NCI-H446 treated with DMSO at 0.1 percent for 48 hours (cell line): ENCODE measurements around the gene KLRF1.

Experiments
- DNase-seq: peaks from one replicate; lab custom pipeline; 2025; lab: John Stamatoyannopoulos, UW

KLRF1 gene

GRCh38 chr12:9827209-9827888 is at the start of gene KLRF1:
TSS of gene KLRF1 (plus strand) at chr12:9827481. CDS start at chr12:9827545, 64 bp downstream.
- DNase-seq = no peak

- no peak for DNase-seq
Observed at GRCh38 chr12:9779209-9779608, 48.1 kb upstream of the KLRF1 start.

DNA sequence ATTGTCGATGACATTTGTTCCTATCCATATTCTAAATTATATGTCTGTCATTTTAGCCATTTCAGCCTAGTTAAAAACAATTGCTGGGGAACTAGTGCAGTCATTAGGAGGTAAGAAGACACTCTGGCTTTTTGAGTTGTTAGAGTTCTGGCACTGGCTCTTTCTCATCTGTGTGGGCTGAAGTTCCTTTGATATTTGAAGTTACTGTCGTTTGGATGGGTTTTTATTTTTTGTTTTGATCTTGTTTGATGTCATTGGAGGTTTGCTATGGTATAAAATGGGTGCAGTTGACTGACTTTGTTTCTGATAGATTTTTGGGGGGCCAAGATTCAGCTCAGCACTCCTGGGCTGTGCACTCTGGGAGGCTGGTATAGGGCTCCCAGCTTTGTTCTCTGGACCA is 45.9 kb upstream of the KLRF1 start:
- no peak for DNase-seq

DNA sequence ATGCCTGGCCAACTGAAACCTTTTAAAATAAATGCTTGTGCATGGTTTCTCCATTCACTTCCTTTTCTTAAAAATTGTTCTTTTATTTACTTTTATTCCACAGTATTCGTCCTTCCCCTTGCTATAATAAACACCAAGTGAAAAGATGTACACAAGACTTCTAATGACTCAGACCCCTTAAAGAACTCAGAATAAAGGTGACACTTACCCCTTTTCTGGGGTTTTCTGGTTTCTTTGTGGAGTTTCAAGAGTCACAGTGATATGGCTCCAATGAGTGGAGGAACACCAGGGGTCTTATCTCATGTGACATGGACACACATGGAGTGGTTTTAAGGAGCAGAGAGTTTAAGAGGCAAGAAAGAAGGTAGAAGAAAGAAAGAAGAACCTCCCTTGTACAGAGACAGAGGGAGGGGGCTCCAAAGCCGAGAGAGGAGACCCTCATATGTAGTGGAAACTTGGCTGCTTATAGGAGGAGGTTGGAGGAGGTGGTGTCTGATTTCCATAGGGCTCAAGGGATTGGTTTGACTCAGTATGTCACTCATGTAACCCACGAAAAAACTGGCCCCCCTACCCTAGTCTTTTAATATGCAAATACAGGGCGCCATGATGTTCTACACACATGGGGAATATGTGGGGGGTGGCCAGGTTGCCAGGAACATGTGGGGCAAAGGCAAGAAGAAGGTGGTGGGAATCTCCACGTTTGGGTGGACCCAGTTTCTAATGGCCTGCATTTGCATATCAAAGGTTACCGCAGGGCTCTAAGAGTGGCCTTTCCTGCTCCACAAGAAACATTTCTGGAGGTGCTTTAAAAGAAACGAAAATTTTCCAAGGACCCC is 44.5 kb upstream of the KLRF1 start:
- no peak for DNase-seq

GRCh38 chr12:9784326-9784725 is 43.0 kb upstream of the KLRF1 start:
- no peak for DNase-seq

GRCh38 chr12:9784816-9785215 is 42.5 kb upstream of the KLRF1 start:
- no peak for DNase-seq

- no peak for DNase-seq
Observed at GRCh38 chr12:9786726-9787717, 40.3 kb upstream of the KLRF1 start.

DNA sequence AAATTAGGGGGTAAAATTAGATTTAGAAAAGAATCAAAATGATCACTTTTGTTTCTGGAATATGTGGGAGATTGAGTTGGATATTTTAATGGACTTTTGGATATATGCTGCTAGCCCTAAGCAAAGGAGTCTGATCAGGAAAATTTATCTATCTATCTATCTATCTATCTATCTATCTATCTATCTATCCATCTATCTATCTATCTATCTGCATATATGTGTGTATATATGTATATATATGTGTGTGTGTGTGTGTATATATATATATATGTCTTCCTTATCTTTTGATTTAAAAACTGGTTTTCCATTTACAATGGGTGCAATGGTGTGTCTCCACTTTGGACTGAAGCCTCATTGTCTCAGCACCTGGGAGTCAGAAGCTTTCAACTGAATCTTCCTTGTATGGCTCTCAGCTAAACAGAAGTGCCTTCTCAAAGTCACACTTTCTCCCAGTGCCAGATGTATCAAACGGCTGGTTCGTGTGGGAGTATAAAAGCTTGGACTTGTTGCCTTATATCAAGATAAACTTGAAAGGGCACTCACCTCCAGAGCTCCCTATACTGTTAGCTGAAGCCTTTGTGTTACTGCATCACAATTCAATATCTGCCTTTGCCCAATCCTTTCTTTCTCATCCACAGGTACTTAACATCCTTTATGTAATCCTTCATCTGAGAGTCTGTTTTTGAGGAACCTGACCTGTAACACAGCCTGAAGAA is 34.9 kb upstream of the KLRF1 start:
- no peak for DNase-seq

GRCh38 chr12:9792961-9793617 is 34.2 kb upstream of the KLRF1 start:
- no peak for DNase-seq

DNA sequence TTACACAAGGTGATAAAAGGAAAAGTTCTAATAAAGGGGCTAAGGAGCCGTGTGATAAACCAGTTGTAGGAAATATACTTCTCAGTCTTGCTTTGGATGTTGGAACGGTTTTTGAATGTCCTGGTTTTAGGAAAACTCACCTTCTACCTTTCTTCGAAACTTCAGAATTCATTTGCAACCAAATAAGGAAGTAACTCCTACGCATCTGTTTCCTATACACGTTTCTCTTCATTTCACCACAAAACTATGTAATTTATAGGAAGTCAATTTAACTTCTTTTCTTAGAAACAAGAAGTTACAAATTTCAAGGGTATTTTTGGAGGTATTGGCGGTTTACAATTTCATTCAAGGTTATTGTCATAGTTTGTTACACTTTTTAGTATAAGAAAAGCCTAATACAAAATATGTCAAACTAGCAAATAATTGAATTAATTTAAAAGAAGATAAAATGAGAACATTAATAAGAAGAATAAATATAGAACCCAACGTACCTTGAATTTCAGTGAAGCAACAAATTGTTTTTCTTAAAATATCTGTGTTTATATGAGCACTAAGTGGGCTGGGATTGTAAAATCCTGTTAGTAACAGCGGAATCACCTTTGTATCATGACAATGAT is 33.4 kb upstream of the KLRF1 start:
- no peak for DNase-seq

- no peak for DNase-seq
Observed at GRCh38 chr12:9794484-9795093, 32.7 kb upstream of the KLRF1 start.

DNA sequence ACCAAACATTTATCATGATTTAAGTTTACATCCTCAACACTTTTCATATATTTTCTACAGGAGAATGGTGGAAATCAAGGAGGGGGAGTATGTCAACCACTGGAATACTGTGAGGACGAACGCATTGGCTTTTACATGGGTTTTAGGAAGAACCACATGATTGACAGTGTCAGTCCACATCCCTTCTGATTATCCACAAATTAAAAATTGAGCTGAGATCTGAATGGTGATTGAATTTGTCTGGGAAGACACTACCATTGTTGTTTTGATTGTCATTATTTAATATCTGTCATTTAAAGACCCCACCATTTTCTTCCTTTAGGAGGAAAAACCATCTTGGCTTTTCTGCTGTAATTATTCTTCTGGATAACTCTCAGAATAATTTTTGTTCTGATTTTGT is 31.3 kb upstream of the KLRF1 start:
- no peak for DNase-seq

- no peak for DNase-seq
Observed at GRCh38 chr12:9796346-9796745, 30.9 kb upstream of the KLRF1 start.

GRCh38 chr12:9796971-9797370 is 30.3 kb upstream of the KLRF1 start:
- DNase-seq = no peak

- no peak for DNase-seq
Observed at GRCh38 chr12:9797722-9798619, 29.3 kb upstream of the KLRF1 start.

GRCh38 chr12:9799961-9800360 is 27.3 kb upstream of the KLRF1 start:
- no peak for DNase-seq

DNA sequence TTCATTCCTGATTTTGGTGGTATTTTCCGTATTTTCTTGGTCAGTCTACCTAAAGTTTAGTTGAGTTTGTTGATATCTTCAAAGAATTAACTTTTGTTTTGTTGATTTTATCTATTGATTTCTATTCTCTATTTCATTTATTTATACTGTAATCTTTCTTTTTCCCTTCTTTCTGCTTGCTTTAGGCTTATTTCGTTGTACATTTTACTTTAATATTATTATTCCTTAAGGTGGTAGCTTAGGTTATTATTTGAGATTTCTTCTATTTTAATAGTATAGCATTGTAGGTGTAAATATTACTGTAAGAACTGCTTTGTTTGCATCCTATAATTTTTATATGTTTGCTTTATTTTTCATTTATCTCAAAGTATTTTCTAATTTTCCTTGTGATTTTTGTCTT is 21.4 kb upstream of the KLRF1 start:
- DNase-seq = no peak

DNA sequence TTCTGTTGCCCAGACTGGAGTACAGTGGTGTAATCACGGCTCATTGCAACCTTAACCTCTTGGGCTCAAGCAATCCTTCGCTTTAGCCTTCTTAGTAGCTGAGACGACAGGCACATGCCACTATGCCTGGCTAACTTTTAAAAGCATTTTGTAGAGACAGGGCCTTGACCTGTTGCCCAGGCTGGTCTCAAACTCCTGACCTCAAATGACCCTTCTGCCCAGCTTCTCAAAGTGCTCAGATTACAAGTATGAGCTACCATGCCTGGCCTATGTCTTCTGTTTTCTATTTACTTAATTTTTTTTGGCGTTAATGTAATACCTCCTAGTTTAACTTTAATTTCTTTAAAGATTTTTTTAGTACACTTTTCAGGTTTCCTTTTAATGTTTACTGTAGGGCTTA is 20.6 kb upstream of the KLRF1 start:
- no peak for DNase-seq

GRCh38 chr12:9808504-9808903 is 18.8 kb upstream of the KLRF1 start:
- no peak for DNase-seq
